Hippocampal formation (tissue), 2 donors: ENCODE measurements around the gene GLS.
"Not testable (repeated sequence)": the region's sequence is repeated elsewhere in the genome, so short reads cannot be mapped to it uniquely, and the experiment has no call there.

Experiments
- DNase-seq, 2 donors: peaks; one replicate each; lab custom pipeline; 2025; lab: John Stamatoyannopoulos, UW

Gene GLS

GRCh38 chr2:190856985-190857384 lies 23.6 kb upstream of the GLS start:
- DNase-seq = no peak

- no peak for DNase-seq
Observed at GRCh38 chr2:190858817-190859216, 21.8 kb upstream of the GLS start.

- no peak for DNase-seq
Observed at GRCh38 chr2:190859347-190860297, 21.0 kb upstream of the GLS start.

GRCh38 chr2:190860985-190861680 lies 19.5 kb upstream of the GLS start:
- DNase-seq = no peak

GRCh38 chr2:190862128-190862527 lies 18.5 kb upstream of the GLS start:
- not testable (repeated sequence) for DNase-seq

GRCh38 chr2:190862571-190862991 lies 18.0 kb upstream of the GLS start:
- no peak for DNase-seq

- no peak for DNase-seq
Observed at GRCh38 chr2:190863946-190864345, 16.7 kb upstream of the GLS start.

GRCh38 chr2:190864375-190864774 lies 16.2 kb upstream of the GLS start:
- DNase-seq = no peak

GRCh38 chr2:190867212-190867611 lies 13.4 kb upstream of the GLS start:
- no peak for DNase-seq

- no peak for DNase-seq
Observed at GRCh38 chr2:190867832-190868231, 12.8 kb upstream of the GLS start.

- DNase-seq = no peak
Observed at GRCh38 chr2:190869721-190870120, 10.9 kb upstream of the GLS start.

- DNase-seq = not testable (repeated sequence)
Observed at GRCh38 chr2:190873451-190873850, 7.2 kb upstream of the GLS start.

GRCh38 chr2:190875891-190876290 lies 4.7 kb upstream of the GLS start:
- DNase-seq = no peak

GRCh38 chr2:190876631-190877030 lies 4.0 kb upstream of the GLS start:
- DNase-seq = no peak

- no peak for DNase-seq
Observed at GRCh38 chr2:190877436-190877835, 3.2 kb upstream of the GLS start.

GRCh38 chr2:190879474-190880377 lies 895 bp upstream of the GLS start:
- no peak for DNase-seq

GRCh38 chr2:190881084-190881597 lies 520 bp downstream of the GLS start:
- peak in 1 of 2 donors; percentile 56 for DNase-seq

- DNase-seq = peak in 1 of 2 donors; percentile 56
Observed at GRCh38 chr2:190881598-190882410, 1.2 kb downstream of the GLS start.

GRCh38 chr2:190882411-190882766 lies 1.8 kb downstream of the GLS start:
- DNase-seq = no peak

GRCh38 chr2:190882856-190883582 lies 2.4 kb downstream of the GLS start:
- DNase-seq = no peak
